Thoracic aorta (tissue), 2 donors: ENCODE data around the gene EEF1B2. TPM values are rescaled to one million over a fixed set of nuclear protein-coding genes. Genes with fewer than 3 reads are reported as not detected.
"Not testable (repeated sequence)": the region's sequence is repeated elsewhere in the genome, so short reads cannot be mapped to it uniquely, and the experiment has no call there.

Experiments used
- ATAC-seq: fragments of 150-250 bp; one replicate; pipeline ENCODE4 v1.8.0; 2017; ENCODE audit warnings: low read depth; ENCODE audit not compliant: insufficient number of reproducible peaks, low FRiP score
- DNase-seq: peaks from one replicate; pipeline ENCODE4 v3.0.0-alpha.2; 2020; ENCODE audit warnings: low spot score
- H3K27ac ChIP-seq, 2 donors: fragments of 200-600 bp; sonication (generic); 1 replicate in 1 of 2; 2 replicates in 1 of 2; pipeline ENCODE4 v1.5.1; 2016; ENCODE audit warnings: mild to moderate bottlenecking in 2 of 2, moderate library complexity in 2 of 2
- H3K27me3 ChIP-seq: fragments of 200-600 bp; sonication (generic); replicated peaks from 2 replicates; pipeline ENCODE4 v1.6.0; 2016; ENCODE audit warnings: mild to moderate bottlenecking; ENCODE audit not compliant: insufficient read depth
- H3K36me3 ChIP-seq: fragments of 200-600 bp; sonication (generic); one replicate; pipeline ENCODE4 v1.5.1; 2016
- H3K4me1 ChIP-seq, 2 donors: fragments of 200-600 bp; sonication (generic); 1 replicate in 1 of 2; 2 replicates in 1 of 2; pipeline versions ENCODE4 v1.5.1 to v1.6.0; 2016; ENCODE audit warnings: low read depth in 2 of 2, mild to moderate bottlenecking in 1 of 2; ENCODE audit not compliant: control insufficient read depth in 1 of 2
- H3K4me3 ChIP-seq: fragments of 200-600 bp; sonication (generic); 2 replicates; pipeline ENCODE4 v1.5.1; 2016; ENCODE audit warnings: mild to moderate bottlenecking
- H3K9me3 ChIP-seq: fragments of 200-600 bp; sonication (generic); 2 replicates; pipeline ENCODE4 v1.5.1; 2016
- total RNA-seq, 2 donors: library from RNA; depleted of rRNA; stranded (reverse); fragments of >200 nt; gene quantifications; one replicate each; pipeline versions ENCODE4 v1.1.0 to v1.2.3, GENCODE V29; 2016
- TF ChIP-seq, protein P1 (sequence below): fragments of 200-600 bp; sonication (generic); IDR thresholded peaks from one replicate; pipeline ENCODE4 v1.5.1; 2019; ENCODE audit warnings: antibody characterized with exemption

The EEF1B2 gene
- total RNA-seq, 2 donors from 2014 or later, result 123 to 215 TPM

DNA sequence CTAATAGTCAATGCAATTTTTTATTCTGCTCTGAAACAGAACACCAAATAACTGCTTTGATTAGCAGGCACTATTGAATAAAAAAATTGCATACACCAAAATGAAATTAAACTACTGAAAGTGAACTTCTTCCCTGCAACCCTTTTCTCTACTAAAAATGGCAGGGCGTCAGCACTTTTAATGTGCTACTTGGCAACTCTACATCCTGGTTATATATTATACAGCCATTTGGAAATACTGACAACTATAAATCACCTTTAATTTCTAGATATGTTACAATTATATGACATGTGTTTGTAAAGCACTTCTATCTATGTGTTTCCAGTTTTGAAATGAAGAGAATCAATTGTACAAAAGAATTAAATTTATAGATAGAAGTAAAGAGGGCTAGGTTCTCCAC is 10.4 kb upstream of the EEF1B2 start:
- H3K36me3 ChIP-seq, result peaks cover 36% of the 10 kb centered on the region
- TF ChIP-seq, protein P1, sequence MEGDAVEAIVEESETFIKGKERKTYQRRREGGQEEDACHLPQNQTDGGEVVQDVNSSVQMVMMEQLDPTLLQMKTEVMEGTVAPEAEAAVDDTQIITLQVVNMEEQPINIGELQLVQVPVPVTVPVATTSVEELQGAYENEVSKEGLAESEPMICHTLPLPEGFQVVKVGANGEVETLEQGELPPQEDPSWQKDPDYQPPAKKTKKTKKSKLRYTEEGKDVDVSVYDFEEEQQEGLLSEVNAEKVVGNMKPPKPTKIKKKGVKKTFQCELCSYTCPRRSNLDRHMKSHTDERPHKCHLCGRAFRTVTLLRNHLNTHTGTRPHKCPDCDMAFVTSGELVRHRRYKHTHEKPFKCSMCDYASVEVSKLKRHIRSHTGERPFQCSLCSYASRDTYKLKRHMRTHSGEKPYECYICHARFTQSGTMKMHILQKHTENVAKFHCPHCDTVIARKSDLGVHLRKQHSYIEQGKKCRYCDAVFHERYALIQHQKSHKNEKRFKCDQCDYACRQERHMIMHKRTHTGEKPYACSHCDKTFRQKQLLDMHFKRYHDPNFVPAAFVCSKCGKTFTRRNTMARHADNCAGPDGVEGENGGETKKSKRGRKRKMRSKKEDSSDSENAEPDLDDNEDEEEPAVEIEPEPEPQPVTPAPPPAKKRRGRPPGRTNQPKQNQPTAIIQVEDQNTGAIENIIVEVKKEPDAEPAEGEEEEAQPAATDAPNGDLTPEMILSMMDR, result no peak
- no peak overlapping the region for H3K4me3 ChIP-seq
- ATAC-seq, result no peak
- H3K27me3 ChIP-seq, result no peaks in the 10 kb centered on the region
- no peak overlapping the region for H3K27ac ChIP-seq
- no peaks in the 10 kb centered on the region for H3K9me3 ChIP-seq
- no peak for DNase-seq
- H3K4me1 ChIP-seq, result no peaks in the 10 kb centered on the region

DNA sequence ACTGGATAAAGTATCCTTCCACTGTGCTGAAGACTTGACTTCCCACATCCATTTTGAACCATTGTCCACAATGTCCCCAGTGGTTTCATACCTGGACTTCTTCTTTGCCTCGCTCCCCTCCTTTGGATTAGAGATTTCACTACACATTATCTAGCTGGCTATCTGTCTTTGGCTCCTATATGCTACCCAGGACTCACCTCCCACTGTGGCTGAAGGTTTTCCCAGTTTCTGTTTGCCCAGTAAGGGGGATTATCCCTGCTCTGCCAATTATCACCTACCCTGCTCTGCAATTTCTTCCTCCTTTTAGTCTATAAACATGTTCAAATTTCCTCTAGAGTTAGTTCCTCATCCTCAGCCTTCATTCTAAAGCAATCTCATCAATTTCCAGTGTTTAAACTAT is 9.5 kb upstream of the EEF1B2 start:
- Histone ChIP-seq H3K27ac (no peak overlapping the region), H3K9me3 (no peaks in the 10 kb centered on the region), H3K36me3 (peaks cover 34% of the 10 kb centered on the region), H3K27me3 (no peaks in the 10 kb centered on the region), H3K4me3 (no peak overlapping the region), H3K4me1 (no peaks in the 10 kb centered on the region)
- DNase-seq, result no peak
- TF ChIP-seq, protein P1, result no peak
- no peak for ATAC-seq

DNA sequence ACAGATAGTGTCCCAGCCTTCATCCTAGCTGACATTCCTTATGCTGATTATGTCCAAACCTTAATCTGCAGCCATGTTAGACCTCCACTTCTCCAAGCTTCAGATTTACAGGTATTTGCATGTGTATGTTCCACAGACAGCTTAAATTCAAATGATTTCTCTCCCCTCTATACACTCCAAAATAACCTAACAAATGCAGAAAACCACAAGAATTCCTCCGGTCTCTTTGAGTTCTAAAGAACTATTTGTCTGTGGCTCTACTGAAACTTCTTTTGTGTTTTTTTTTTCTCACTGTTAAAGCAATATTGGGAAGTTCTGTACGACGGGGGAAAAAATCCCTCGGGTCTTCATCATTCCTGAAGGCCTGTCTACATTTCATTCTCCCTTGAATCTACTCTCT is 9.1 kb upstream of the EEF1B2 start:
- Histone ChIP-seq H3K27me3 (no peaks in the 10 kb centered on the region), H3K36me3 (peaks cover 30% of the 10 kb centered on the region), H3K4me1 (no peaks in the 10 kb centered on the region), H3K4me3 (no peak overlapping the region), H3K9me3 (no peaks in the 10 kb centered on the region), H3K27ac (no peak overlapping the region)
- TF ChIP-seq, protein P1, result no peak
- ATAC-seq (no peak), DNase-seq (no peak)

DNA sequence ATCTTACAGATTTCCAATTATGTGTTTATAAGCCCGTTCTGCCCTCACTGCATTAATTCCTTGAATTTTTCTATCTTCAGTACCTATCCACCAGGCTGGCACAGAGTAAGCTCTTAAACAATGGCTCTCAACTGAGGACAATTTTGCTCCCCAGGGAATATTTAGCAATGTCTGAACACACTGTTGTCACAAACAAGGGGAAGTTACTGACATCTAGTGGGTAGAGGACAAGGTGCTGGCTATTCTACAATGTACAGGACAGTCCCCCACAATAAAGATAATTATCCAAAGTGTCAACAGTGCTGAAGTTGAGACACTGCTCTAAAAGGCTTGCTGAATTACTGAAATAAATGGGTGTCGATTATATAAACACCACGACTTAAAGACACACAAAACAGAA is 5.5 kb upstream of the EEF1B2 start:
- DNase-seq (no peak), ATAC-seq (no peak)
- no peak overlapping the region for H3K4me3 ChIP-seq
- H3K27me3 ChIP-seq, result no peaks in the 10 kb centered on the region
- peaks cover 7% of the 10 kb centered on the region for H3K36me3 ChIP-seq
- TF ChIP-seq, protein P1, result no peak
- no peaks in the 10 kb centered on the region for H3K9me3 ChIP-seq
- peaks cover 10 to 16% of the 10 kb centered on the region in 2 donors for H3K4me1 ChIP-seq
- no peak overlapping the region for H3K27ac ChIP-seq

DNA sequence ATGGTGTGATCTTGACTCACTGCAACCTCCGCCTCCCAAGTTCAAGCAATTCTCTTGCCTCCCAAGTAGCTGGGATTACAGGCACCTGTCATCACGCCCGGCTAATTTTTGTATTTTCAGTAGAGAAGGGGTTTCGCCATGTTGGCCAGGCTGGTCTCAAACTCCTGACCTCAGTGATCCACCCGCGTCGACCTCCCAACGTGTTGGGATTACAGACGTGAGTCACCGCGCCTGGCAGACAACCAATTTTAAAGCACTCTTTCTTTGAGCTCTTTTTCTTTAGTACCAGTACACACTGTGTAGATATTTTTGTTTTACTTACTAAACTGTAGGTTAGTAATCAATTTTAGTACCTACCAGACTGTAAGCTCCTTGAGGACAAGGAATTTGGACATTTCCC is 2.7 kb upstream of the EEF1B2 start:
- not testable (repeated sequence) for DNase-seq, ATAC-seq, H3K27me3 ChIP-seq, H3K4me3 ChIP-seq, H3K36me3 ChIP-seq, H3K9me3 ChIP-seq, H3K27ac ChIP-seq
- peaks cover 18 to 26% of the 10 kb centered on the region in 2 donors for H3K4me1 ChIP-seq
